GM12892 (cell line): ENCODE measurements around the gene COL18A1.

Experiments
- POLR2A ChIP-seq: IDR thresholded peaks from 2 replicates; pipeline ENCODE4 v1.6.1; 2011; ENCODE audit warnings: low read depth, low read length, control low read depth
- TAF1 ChIP-seq: IDR thresholded peaks from 2 replicates; pipeline ENCODE4 v1.6.1; 2011; ENCODE audit warnings: low read depth, mild to moderate bottlenecking, control low read depth, low read length, borderline replicate concordance

DNA sequence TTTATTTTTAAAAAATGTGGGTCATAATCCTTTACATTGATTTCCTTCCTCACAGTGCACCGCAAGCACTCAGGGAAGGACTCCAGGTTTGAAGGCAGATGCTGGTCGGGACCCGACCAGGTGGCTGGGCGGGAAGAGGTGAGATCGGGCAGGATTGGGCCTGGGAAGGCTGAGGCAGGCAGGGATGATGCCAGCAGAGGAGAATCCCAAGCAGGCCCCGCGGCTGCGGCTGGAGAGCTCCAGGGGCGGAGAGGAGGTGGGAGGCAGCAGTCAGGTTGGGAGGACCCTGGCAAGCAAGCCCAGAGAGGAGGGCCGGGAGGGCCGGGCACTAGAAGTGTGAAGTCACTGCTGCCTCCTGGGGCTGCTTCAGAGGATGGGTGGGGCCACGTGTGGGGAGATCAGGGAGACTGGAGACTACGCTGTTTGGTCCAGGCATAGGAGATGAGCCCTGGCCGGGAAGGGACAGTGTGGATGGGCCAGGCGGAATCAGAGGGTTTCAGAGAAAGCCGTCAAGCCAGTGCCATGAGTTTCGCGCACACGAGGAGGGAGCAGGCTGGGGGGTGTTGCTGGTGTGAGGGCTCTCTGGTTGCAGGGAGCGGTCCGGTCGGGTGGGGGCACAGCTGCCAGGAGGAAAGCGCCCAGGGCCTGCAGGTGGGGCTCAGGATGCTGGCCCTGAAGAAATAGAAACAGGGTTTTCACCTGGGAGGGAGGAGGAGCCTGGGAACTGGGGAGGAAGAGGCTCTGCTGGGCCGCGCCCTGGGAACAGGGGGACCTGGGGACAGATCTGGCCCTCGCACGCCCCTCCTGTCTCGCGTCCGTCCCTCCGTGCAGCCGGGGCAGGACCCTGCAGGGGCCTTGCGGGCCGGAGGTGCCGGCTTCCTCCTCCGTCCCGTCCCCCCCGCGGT, 888 bp upstream of the COL18A1 start:
- no peak for TF ChIP-seq TAF1
- TF ChIP-seq POLR2A = no peak
